Liver (tissue), 9 donors: Measurements from ENCODE around the gene YTHDF1. TPM values are rescaled to one million over a fixed set of nuclear protein-coding genes. Genes with fewer than 3 reads are reported as not detected.

ENCODE experiments used
- DNase-seq: peaks from one replicate; pipeline ENCODE4 v3.0.0-alpha.2; 2017; ENCODE audit warnings: low spot score
- H3K27ac ChIP-seq, 2 donors: one replicate each; pipeline ENCODE4 v1.7.0; 2013; ENCODE audit warnings: inconsistent platforms in 2 of 2, low read length in 2 of 2, control low read depth in 1 of 2, low read depth in 1 of 2, mild to moderate bottlenecking in 1 of 2
- H3K27me3 ChIP-seq, 4 donors: one replicate each; pipeline versions ENCODE4 v1.6.1 to v1.7.0; 2013; ENCODE audit warnings: low read length in 3 of 4, inconsistent platforms in 1 of 4, mild to moderate bottlenecking in 1 of 4, moderate library complexity in 1 of 4; ENCODE audit not compliant: control insufficient read depth in 4 of 4, insufficient read depth in 4 of 4
- H3K36me3 ChIP-seq, 4 donors: one replicate each; pipeline versions ENCODE4 v1.6.1 to v1.7.0; 2013; ENCODE audit warnings: low read length in 3 of 4, mild to moderate bottlenecking in 3 of 4, low read depth in 1 of 4, moderate library complexity in 1 of 4; ENCODE audit not compliant: control insufficient read depth in 4 of 4, insufficient read depth in 3 of 4
- H3K4me1 ChIP-seq, 4 donors: one replicate each; pipeline versions ENCODE4 v1.6.1 to v1.7.0; 2013; ENCODE audit warnings: low read length in 3 of 4, mild to moderate bottlenecking in 3 of 4, moderate library complexity in 1 of 4; ENCODE audit not compliant: control insufficient read depth in 4 of 4, insufficient read depth in 4 of 4
- H3K4me3 ChIP-seq, 3 donors: one replicate each; pipeline versions ENCODE4 v1.6.1 to v1.7.0; 2013; ENCODE audit warnings: low read length in 3 of 3, control low read depth in 1 of 3, low read depth in 1 of 3, mild to moderate bottlenecking in 1 of 3
- H3K9ac ChIP-seq, 2 donors: one replicate each; pipeline ENCODE4 v1.7.0; 2013; ENCODE audit warnings: low read length in 2 of 2, mild to moderate bottlenecking in 2 of 2, moderate library complexity in 2 of 2, control low read depth in 1 of 2, low read depth in 1 of 2
- H3K9me3 ChIP-seq, 4 donors: one replicate each; pipeline versions ENCODE4 v1.6.1 to v1.7.0; 2013; ENCODE audit warnings: low read length in 3 of 4; ENCODE audit not compliant: control insufficient read depth in 4 of 4
- ATF3 ChIP-seq: IDR thresholded peaks from 2 replicates; pipeline ENCODE4 v1.6.1; 2016; ENCODE audit warnings: antibody characterized with exemption
- CTCF ChIP-seq: fragments of 150-350 bp; IDR thresholded peaks from 2 replicates; pipeline ENCODE4 v1.5.1; 2017; ENCODE audit warnings: improper control_type of control experiment, low read depth, low read length; ENCODE audit not compliant: missing input control
- FOXA1 ChIP-seq: IDR thresholded peaks from 2 replicates; pipeline ENCODE4 v1.6.1; 2016; ENCODE audit warnings: antibody characterized with exemption
- FOXA2 ChIP-seq: IDR thresholded peaks from 2 replicates; pipeline ENCODE4 v1.6.1; 2016; ENCODE audit warnings: antibody characterized with exemption
- GABPA ChIP-seq, 2 donors: IDR thresholded peaks in 1 of 2; conservative IDR thresholded peaks in 1 of 2; 2 replicates each; pipeline ENCODE4 v1.6.1; 2016; ENCODE audit warnings: antibody characterized with exemption in 2 of 2, mild to moderate bottlenecking in 1 of 2, moderate library complexity in 1 of 2
- HNF4A ChIP-seq, 2 donors: conservative IDR thresholded peaks; 2 replicates each; pipeline ENCODE4 v1.6.1; 2016; ENCODE audit warnings: antibody characterized with exemption in 2 of 2, mild to moderate bottlenecking in 2 of 2
- JUND ChIP-seq, 2 donors: IDR thresholded peaks; 2 replicates each; pipeline ENCODE4 v1.6.1; 2016; ENCODE audit warnings: antibody characterized with exemption in 2 of 2
- NR2F2 ChIP-seq: IDR thresholded peaks from 2 replicates; pipeline ENCODE4 v1.6.1; 2016; ENCODE audit warnings: antibody characterized with exemption
- RAD21 ChIP-seq, 2 donors: IDR thresholded peaks; 2 replicates each; pipeline ENCODE4 v1.6.1; 2016; ENCODE audit warnings: antibody characterized with exemption in 2 of 2, mild to moderate bottlenecking in 2 of 2
- REST ChIP-seq: IDR thresholded peaks from 2 replicates; pipeline ENCODE4 v1.6.1; 2016; ENCODE audit warnings: antibody characterized with exemption, mild to moderate bottlenecking
- SP1 ChIP-seq: IDR thresholded peaks from 2 replicates; pipeline ENCODE4 v1.6.1; 2018; ENCODE audit warnings: antibody characterized with exemption, mild to moderate bottlenecking
- TAF1 ChIP-seq: conservative IDR thresholded peaks from 2 replicates; pipeline ENCODE4 v1.6.1; 2016; ENCODE audit warnings: antibody characterized with exemption, mild to moderate bottlenecking
- YY1 ChIP-seq: IDR thresholded peaks from 2 replicates; pipeline ENCODE4 v1.6.1; 2016; ENCODE audit warnings: antibody characterized with exemption, mild to moderate bottlenecking
- ZBTB33 ChIP-seq: IDR thresholded peaks from 2 replicates; pipeline ENCODE4 v1.6.1; 2016; ENCODE audit warnings: antibody characterized with exemption
- WGBS: extraction: QIAGEN DNeasy Blood & Tissue Kit; methylation state at CpG from one replicate; pipeline ENCODE4 v1.1.7; 2013; 5-methylcytosine and 5-hydroxymethylcytosine counted together
- polyA plus RNA-seq, 2 donors: library from polyadenylated mRNA; stranded (reverse) in 1 of 2; unstranded in 1 of 2; fragments of 200-250 nt in 1 of 2; fragments of >200 nt in 1 of 2; fragmentation: Nextera tagmentation in 1 of 2; extraction: Ambion mirVana in 1 of 2; gene quantifications; one replicate each; pipeline versions ENCODE4 v1.2.1 to v1.2.3, GENCODE V29; 2013 to 2015
- total RNA-seq, 2 donors: library from RNA; depleted of rRNA; stranded (reverse); fragments of >200 nt; gene quantifications; one replicate each; pipeline ENCODE4 v1.2.3, GENCODE V29; 2014
- donor health status: healthy.
- donor health status: healthy.
- donor health status: healthy.
- donor health status: healthy.
- donor health status: healthy.

The YTHDF1 gene
- total and polyA plus RNA-seq, 4 donors = 6.8 to 19.5 (median 14.9) TPM

- no peak for TF ChIP-seq JUND (IDR thresholded peaks at IDR 0.05)
- no peak for TF ChIP-seq HNF4A (conservative IDR thresholded peaks at IDR 0.05)
- TF ChIP-seq CTCF = no peak
- TF ChIP-seq SP1 = no peak
- no peak for TF ChIP-seq ZBTB33
Observed at GRCh38 chr20:63223826-63224207, 7.9 kb upstream of the YTHDF1 start (continued).

- H3K4me1 ChIP-seq = no peaks in the 10 kb centered on the region
- H3K36me3 ChIP-seq = no peaks in the 10 kb centered on the region
- no peak overlapping the region for H3K27ac ChIP-seq
- WGBS = 44% methylated on average over 12 of the region's 12 CpGs
- H3K9ac ChIP-seq = no peak overlapping the region
- H3K27me3 ChIP-seq = no peaks in the 10 kb centered on the region
- DNase-seq = peak; percentile 57
- TF ChIP-seq JUND (IDR thresholded peaks at IDR 0.05) = no peak
- peak; percentile 56 to 71 for TF ChIP-seq RAD21 (IDR thresholded peaks at IDR 0.05)
- peak; percentile 62 for TF ChIP-seq CTCF
- TF ChIP-seq TAF1 = no peak
- no peak overlapping the region for H3K4me3 ChIP-seq
- H3K9me3 ChIP-seq = no peaks in the 10 kb centered on the region
Observed at GRCh38 chr20:63223121-63223825, 7.3 kb upstream of the YTHDF1 start.

- DNase-seq = no peak
- Histone ChIP-seq H3K27ac (no peak overlapping the region), H3K9me3 (no peaks in the 10 kb centered on the region), H3K36me3 (no peaks in the 10 kb centered on the region), H3K27me3 (no peaks in the 10 kb centered on the region), H3K4me1 (no peaks in the 10 kb centered on the region), H3K4me3 (no peak overlapping the region), H3K9ac (no peak overlapping the region)
- 65% methylated on average over 7 of the region's 7 CpGs for WGBS
- no peak for TF ChIP-seq ZBTB33
- no peak for TF ChIP-seq FOXA2
- TF ChIP-seq REST = no peak
- no peak for TF ChIP-seq JUND (IDR thresholded peaks at IDR 0.05)
- no peak for TF ChIP-seq FOXA1
- TF ChIP-seq TAF1 = no peak
- no peak for TF ChIP-seq YY1
- TF ChIP-seq NR2F2 = no peak
- TF ChIP-seq GABPA (IDR thresholded peaks at IDR 0.05 in 1 of 2, conservative IDR thresholded peaks at IDR 0.05 in 1 of 2) = no peak
- TF ChIP-seq ATF3 = no peak
- TF ChIP-seq CTCF = no peak
- no peak for TF ChIP-seq HNF4A (conservative IDR thresholded peaks at IDR 0.05)
Observed at GRCh38 chr20:63222541-63222940, 6.6 kb upstream of the YTHDF1 start.
